Naive B cell (primary cell): ENCODE results near the gene OBP2B. TPM values are rescaled to one million over a fixed set of nuclear protein-coding genes. Genes with fewer than 3 reads are reported as not detected.
"Not testable (repeated sequence)": the region's sequence is repeated elsewhere in the genome, so short reads cannot be mapped to it uniquely, and the experiment has no call there.

Source experiments
- ATAC-seq, 2 donors: fragments of 150-1000 bp; cut with Tn5 transposase; 2 replicates each; pipeline ENCODE4 v1.10.0; 2021; ENCODE audit warnings: low read depth in 2 of 2, mild to moderate bottlenecking in 2 of 2, moderate library complexity in 2 of 2
- DNase-seq: peaks from one replicate; pipeline ENCODE4 v3.0.0; 2022
- H3K27ac Mint-ChIP-seq, 6 donors: one replicate each; pipeline ENCODE4 v1.8.0; 2020 to 2022; ENCODE audit warnings: mild to moderate bottlenecking in 6 of 6, mixed read lengths in 6 of 6, moderate library complexity in 5 of 6, inconsistent platforms in 2 of 6
- H3K27me3 Mint-ChIP-seq, 3 donors: one replicate each; pipeline ENCODE4 v1.8.0; 2021 to 2022; ENCODE audit warnings: mixed read lengths in 3 of 3, mild to moderate bottlenecking in 1 of 3
- H3K36me3 Mint-ChIP-seq, 2 donors: one replicate each; pipeline ENCODE4 v1.8.0; 2020 to 2022; ENCODE audit warnings: mixed read lengths in 2 of 2, inconsistent platforms in 1 of 2, mild to moderate bottlenecking in 1 of 2
- H3K4me1 Mint-ChIP-seq, 3 donors: one replicate each; pipeline ENCODE4 v1.8.0; 2020 to 2022; ENCODE audit warnings: mixed read lengths in 3 of 3, inconsistent platforms in 1 of 3, mild to moderate bottlenecking in 1 of 3, moderate library complexity in 1 of 3
- H3K4me3 Mint-ChIP-seq, 8 donors: one replicate each; pipeline ENCODE4 v1.8.0; 2020 to 2022; ENCODE audit warnings: mild to moderate bottlenecking in 8 of 8, mixed read lengths in 8 of 8, moderate library complexity in 8 of 8, inconsistent platforms in 2 of 8
- H3K9me3 Mint-ChIP-seq, 7 donors: one replicate each; pipeline ENCODE4 v1.8.0; 2020 to 2022; ENCODE audit warnings: mixed read lengths in 7 of 7, mild to moderate bottlenecking in 5 of 7, inconsistent platforms in 2 of 7, moderate library complexity in 1 of 7
- polyA plus RNA-seq, 6 donors: library from polyadenylated mRNA; unstranded; fragments of 300-500 nt; fragmentation: Illumina TruSeq; gene quantifications; one replicate each; pipeline ENCODE4 v1.2.3, GENCODE V29; 2021; ENCODE audit warnings: low read depth in 6 of 6

OBP2B gene
- polyA plus RNA-seq, result not detected

DNA sequence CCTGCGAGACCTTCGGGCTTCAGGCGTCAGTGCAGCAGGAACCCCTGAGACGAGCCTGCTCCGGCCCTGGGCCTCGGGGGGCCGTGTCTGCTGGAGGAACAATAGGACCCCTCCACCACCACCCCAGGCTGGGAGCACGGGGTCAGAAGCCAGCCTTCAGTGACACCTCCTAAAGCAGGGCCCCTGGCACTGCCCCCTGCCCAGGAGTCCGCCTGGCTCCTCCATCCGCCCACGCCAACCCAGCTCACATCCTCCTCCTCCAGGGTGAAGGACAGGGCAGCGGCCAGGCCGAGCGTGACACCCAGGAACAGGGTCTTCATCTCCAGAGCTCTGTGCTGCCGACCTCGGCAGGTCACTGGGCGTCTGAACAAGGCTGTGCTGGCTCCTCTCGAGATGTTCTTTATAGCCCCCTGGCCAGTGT is at the start of gene OBP2B:
OBP2B (minus strand) TSS at position 371 of the 421 bp plus-strand sequence; CDS start at position 320, 51 bp downstream.
- H3K27me3 Mint-ChIP-seq, result peaks cover 5 to 51% (median 49%) of the 10 kb centered on the region in 3 donors
- DNase-seq, ATAC-seq, H3K27ac Mint-ChIP-seq, H3K36me3 Mint-ChIP-seq, H3K4me1 Mint-ChIP-seq, H3K4me3 Mint-ChIP-seq, H3K9me3 Mint-ChIP-seq: not testable (repeated sequence)

GRCh38 chr9:133258061-133259015 is 49.3 kb upstream of the OBP2B start:
- H3K27me3 Mint-ChIP-seq, result peaks cover 10 to 23% (median 17%) of the 10 kb centered on the region in 3 donors
- H3K4me1 Mint-ChIP-seq, result no peaks in the 10 kb centered on the region
- ATAC-seq (no peak), DNase-seq (no peak)
- H3K27ac Mint-ChIP-seq, result no peak overlapping the region
- H3K4me3 Mint-ChIP-seq, result no peak overlapping the region
- peaks cover 0 to 1% (median 0%) of the 10 kb centered on the region in 7 donors for H3K9me3 Mint-ChIP-seq
- no peaks in the 10 kb centered on the region for H3K36me3 Mint-ChIP-seq

GRCh38 chr9:133257465-133257956 is 48.5 kb upstream of the OBP2B start:
- ATAC-seq (no peak), DNase-seq (no peak)
- Mint-ChIP-seq H3K27ac (no peak overlapping the region), H3K4me3 (no peak overlapping the region), H3K9me3 (peaks cover 0 to 3% (median 0%) of the 10 kb centered on the region in 7 donors), H3K4me1 (no peaks in the 10 kb centered on the region), H3K27me3 (peaks cover 10 to 20% (median 16%) of the 10 kb centered on the region in 3 donors), H3K36me3 (no peaks in the 10 kb centered on the region)

DNA sequence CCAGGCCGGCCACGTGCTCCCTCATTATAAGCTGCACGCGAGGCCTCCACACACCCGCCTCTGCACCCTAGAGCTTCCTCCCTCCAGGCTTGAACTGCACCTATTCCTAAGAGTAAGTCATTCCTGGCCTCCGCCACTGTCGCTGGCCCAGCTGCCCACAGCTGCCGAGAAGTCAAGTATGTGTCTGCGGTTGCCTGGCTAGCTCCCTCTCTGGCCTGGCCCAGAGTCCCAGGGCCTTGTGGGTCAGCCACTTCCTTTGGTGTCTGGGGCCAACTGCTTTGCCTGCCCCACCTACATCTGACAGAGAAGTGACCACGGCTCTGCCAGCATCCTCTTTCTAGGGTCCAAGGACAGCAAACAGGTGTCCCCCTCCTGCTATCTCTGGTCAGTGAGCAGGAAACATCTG is 47.6 kb upstream of the OBP2B start:
- H3K27me3 Mint-ChIP-seq, result peaks cover 9 to 13% (median 10%) of the 10 kb centered on the region in 3 donors
- H3K4me3 Mint-ChIP-seq, result peak overlapping the region in 1 of 8 donors; percentile 42
- H3K27ac Mint-ChIP-seq, result no peak overlapping the region
- no peaks in the 10 kb centered on the region for H3K4me1 Mint-ChIP-seq
- DNase-seq (no peak), ATAC-seq (no peak)
- H3K36me3 Mint-ChIP-seq, result no peaks in the 10 kb centered on the region
- H3K9me3 Mint-ChIP-seq, result peaks cover 0 to 3% (median 0%) of the 10 kb centered on the region in 7 donors

GRCh38 chr9:133256136-133256461 is 47.0 kb upstream of the OBP2B start:
- Mint-ChIP-seq H3K27ac (no peak overlapping the region), H3K36me3 (no peaks in the 10 kb centered on the region), H3K27me3 (peaks cover 9 to 12% (median 10%) of the 10 kb centered on the region in 3 donors), H3K4me3 (no peak overlapping the region), H3K9me3 (peaks cover 0 to 3% (median 0%) of the 10 kb centered on the region in 7 donors), H3K4me1 (no peaks in the 10 kb centered on the region)
- DNase-seq (no peak), ATAC-seq (no peak)

- Mint-ChIP-seq H3K36me3 (no peaks in the 10 kb centered on the region), H3K27me3 (peaks cover 5 to 10% (median 7%) of the 10 kb centered on the region in 3 donors), H3K4me1 (no peaks in the 10 kb centered on the region), H3K27ac (no peak overlapping the region), H3K4me3 (no peak overlapping the region), H3K9me3 (peaks cover 0 to 3% (median 0%) of the 10 kb centered on the region in 7 donors)
- no peak for ATAC-seq
- DNase-seq, result no peak
Measured at GRCh38 chr9:133255371-133256135, 46.5 kb upstream of the OBP2B start.

DNA sequence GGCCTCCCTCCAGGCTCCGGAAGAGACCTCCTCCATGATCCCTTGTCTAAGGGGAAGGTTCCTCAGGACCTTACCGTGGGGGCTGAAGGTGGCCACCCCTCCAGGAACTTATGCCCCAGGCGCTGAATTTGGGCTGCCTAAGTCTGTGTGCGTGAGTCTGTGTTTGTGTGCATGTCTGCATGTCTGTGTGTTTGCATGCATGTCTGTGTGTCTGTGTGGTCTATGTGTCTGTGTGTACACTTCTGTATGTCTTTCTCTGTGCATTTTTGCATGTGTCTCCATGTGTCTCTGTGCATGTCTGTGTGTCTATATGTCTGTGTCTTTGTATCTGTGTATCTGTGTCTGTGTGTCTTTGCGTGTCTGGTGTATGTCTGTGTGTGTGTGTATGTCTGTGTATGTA is 45.4 kb upstream of the OBP2B start:
- Mint-ChIP-seq H3K4me3 (no peak overlapping the region), H3K27ac (no peak overlapping the region), H3K9me3 (peaks cover 0 to 3% (median 0%) of the 10 kb centered on the region in 7 donors)

DNA sequence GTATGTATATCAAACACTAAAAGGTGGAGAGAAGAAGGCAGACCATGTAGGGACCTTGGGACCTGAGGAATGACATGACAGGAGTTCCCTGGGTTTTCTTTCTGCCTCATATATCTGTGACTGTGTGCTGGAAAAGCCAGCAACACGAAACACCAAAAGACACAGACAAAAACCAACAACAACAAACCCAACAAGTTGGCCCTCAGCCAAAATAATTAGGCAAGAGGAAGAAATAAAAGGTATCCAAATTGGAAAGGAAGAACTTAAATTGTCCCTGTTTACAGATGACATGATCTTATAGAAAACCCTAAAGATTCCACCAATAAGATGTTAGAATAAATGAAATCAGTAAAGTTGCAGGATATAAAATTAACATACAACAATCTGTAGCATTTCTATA is 44.2 kb upstream of the OBP2B start:
- H3K27me3 Mint-ChIP-seq, result peaks cover 12 to 20% (median 19%) of the 10 kb centered on the region in 3 donors

More for the DNA sequence above, 45.4 kb upstream of the OBP2B start:
- ATAC-seq (no peak), DNase-seq (no peak)
- Mint-ChIP-seq H3K4me1 (no peaks in the 10 kb centered on the region), H3K36me3 (no peaks in the 10 kb centered on the region), H3K27me3 (peaks cover 8 to 14% (median 9%) of the 10 kb centered on the region in 3 donors)

DNA sequence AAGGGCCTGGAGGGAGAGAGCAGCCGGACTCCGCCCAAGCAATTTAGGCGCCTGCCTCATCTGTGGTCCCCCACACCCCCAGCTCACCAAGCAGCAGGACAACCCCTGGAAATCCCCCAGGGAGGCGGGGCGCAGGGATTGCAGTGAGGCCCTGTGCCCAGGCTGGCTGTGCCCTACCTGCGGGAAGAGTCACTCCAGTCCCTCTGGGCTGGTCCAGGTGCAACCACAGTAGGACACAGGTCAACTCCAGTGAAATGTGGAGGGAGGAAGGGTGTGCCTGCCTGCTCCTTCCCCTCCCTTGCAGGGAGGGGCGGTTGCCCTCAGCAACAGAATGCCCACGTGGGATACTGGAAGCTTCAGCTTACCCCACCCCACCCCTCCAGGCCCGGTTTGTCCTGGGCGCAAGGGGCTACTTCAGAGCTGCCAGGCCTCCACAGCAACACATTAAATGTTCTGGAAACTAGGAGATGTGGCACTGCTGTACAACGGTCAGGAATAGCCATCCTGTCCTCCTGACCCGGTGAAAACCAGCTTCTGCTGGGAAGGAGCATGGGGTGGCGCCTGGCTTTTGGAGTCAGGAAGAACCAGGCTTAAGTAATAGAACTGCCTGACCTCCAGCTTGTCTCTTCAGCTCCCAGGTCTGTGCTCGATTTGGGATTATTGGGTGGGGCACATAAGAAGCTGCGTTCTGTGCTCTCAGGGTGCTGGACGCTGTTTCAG is 43.4 kb upstream of the OBP2B start:
- H3K9me3 Mint-ChIP-seq, result peaks cover 0 to 3% (median 0%) of the 10 kb centered on the region in 7 donors
- H3K27me3 Mint-ChIP-seq, result peaks cover 12 to 23% (median 19%) of the 10 kb centered on the region in 3 donors
- H3K4me1 Mint-ChIP-seq, result no peaks in the 10 kb centered on the region
- no peak overlapping the region for H3K4me3 Mint-ChIP-seq
- DNase-seq (no peak), ATAC-seq (no peak)
- no peak overlapping the region for H3K27ac Mint-ChIP-seq
- H3K36me3 Mint-ChIP-seq, result no peaks in the 10 kb centered on the region

More for the DNA sequence above, 44.2 kb upstream of the OBP2B start:
- no peaks in the 10 kb centered on the region for H3K36me3 Mint-ChIP-seq
- DNase-seq (no peak), ATAC-seq (no peak)
- H3K9me3 Mint-ChIP-seq, result peaks cover 0 to 3% (median 0%) of the 10 kb centered on the region in 7 donors
- H3K27ac Mint-ChIP-seq, result no peak overlapping the region
- no peaks in the 10 kb centered on the region for H3K4me1 Mint-ChIP-seq
- no peak overlapping the region for H3K4me3 Mint-ChIP-seq

- peaks cover 12 to 29% (median 23%) of the 10 kb centered on the region in 3 donors for H3K27me3 Mint-ChIP-seq
- DNase-seq (no peak), ATAC-seq (no peak)
- H3K4me3 Mint-ChIP-seq, result no peak overlapping the region
- no peak overlapping the region for H3K27ac Mint-ChIP-seq
- no peaks in the 10 kb centered on the region for H3K4me1 Mint-ChIP-seq
- H3K36me3 Mint-ChIP-seq, result no peaks in the 10 kb centered on the region
- peaks cover 0 to 3% (median 0%) of the 10 kb centered on the region in 7 donors for H3K9me3 Mint-ChIP-seq
Measured at GRCh38 chr9:133251773-133252172, 42.7 kb upstream of the OBP2B start.

GRCh38 chr9:133251221-133251620 is 42.2 kb upstream of the OBP2B start:
- H3K9me3 Mint-ChIP-seq, H3K4me3 Mint-ChIP-seq, H3K4me1 Mint-ChIP-seq, ATAC-seq, H3K36me3 Mint-ChIP-seq, DNase-seq: not testable (repeated sequence)
- H3K27ac Mint-ChIP-seq, result peak overlapping the region in 1 of 6 donors; percentile 31
- H3K27me3 Mint-ChIP-seq, result peaks cover 12 to 30% (median 24%) of the 10 kb centered on the region in 3 donors

DNA sequence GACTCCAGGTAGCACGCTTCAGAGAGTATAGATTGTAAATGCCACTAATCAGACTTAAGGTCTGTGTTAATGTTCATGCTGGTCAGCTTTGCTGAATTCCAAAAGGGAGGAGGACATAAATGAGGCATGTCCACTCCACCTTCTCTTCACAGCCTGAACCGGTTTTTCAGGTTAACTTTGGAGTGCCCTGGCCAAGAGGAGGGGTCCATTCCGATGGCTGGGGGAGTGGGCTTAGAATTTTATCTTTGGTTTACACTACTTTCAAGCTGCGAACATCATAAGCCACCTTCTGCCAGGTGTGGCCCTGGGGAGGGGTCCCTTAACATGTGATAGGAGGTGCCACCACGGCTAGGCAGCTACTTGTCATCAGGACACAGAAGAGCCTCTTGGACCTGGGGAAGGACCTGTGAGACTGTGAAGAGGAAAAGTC is 41.7 kb upstream of the OBP2B start:
- H3K9me3 Mint-ChIP-seq, result peaks cover 0 to 3% (median 0%) of the 10 kb centered on the region in 7 donors
- no peak overlapping the region for H3K27ac Mint-ChIP-seq
- H3K27me3 Mint-ChIP-seq, result peaks cover 12 to 30% (median 24%) of the 10 kb centered on the region in 3 donors
- no peak for DNase-seq
- no peak for ATAC-seq
- H3K4me1 Mint-ChIP-seq, result no peaks in the 10 kb centered on the region
- H3K4me3 Mint-ChIP-seq, result no peak overlapping the region
- no peaks in the 10 kb centered on the region for H3K36me3 Mint-ChIP-seq

DNA sequence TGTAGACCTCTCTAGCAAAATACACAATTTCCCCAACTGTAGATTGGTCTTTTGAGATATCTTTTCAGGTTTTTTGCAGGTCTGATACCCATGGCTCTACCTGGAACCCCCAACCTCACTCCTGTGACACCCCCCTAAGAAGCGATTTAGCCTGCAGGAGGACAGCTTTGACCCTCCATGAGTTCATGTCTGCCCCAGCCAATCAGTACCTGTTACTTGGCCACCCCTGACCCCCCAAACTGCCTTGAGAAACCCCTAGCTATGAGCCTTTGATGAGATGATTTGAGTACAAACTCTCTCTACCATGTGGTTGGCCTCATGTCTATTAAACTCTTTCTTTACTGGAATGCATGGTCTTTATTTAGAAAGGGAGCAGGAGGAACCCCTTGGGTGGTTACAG is 40.3 kb upstream of the OBP2B start:
- H3K4me1 Mint-ChIP-seq, result no peaks in the 10 kb centered on the region
- no peak for DNase-seq
- peaks cover 0 to 3% (median 0%) of the 10 kb centered on the region in 7 donors for H3K9me3 Mint-ChIP-seq
- H3K27me3 Mint-ChIP-seq, result peaks cover 14 to 30% (median 24%) of the 10 kb centered on the region in 3 donors
- no peak overlapping the region for H3K4me3 Mint-ChIP-seq
- no peaks in the 10 kb centered on the region for H3K36me3 Mint-ChIP-seq
- ATAC-seq, result no peak
- no peak overlapping the region for H3K27ac Mint-ChIP-seq
